Hippocampal formation (tissue), 2 donors: ENCODE results near the gene CAMTA1.

Experiments used
- DNase-seq, 2 donors: peaks; one replicate each; lab custom pipeline; 2025; lab: John Stamatoyannopoulos, UW

Gene CAMTA1

GRCh38 chr1:7339014-7339413 lies 553.8 kb downstream of the CAMTA1 start:
- DNase-seq, result no peak

- DNase-seq, result no peak
Observed at GRCh38 chr1:7339953-7340352, 554.7 kb downstream of the CAMTA1 start.

- DNase-seq, result peak in 1 of 2 donors; percentile 2
Observed at GRCh38 chr1:7341145-7341905, 556.1 kb downstream of the CAMTA1 start.

GRCh38 chr1:7343882-7344281 lies 558.6 kb downstream of the CAMTA1 start:
- DNase-seq, result no peak

- no peak for DNase-seq
Observed at GRCh38 chr1:7344299-7344698, 559.0 kb downstream of the CAMTA1 start.

GRCh38 chr1:7345516-7345915 lies 560.3 kb downstream of the CAMTA1 start:
- DNase-seq, result no peak

- no peak for DNase-seq
Observed at GRCh38 chr1:7346070-7346596, 560.9 kb downstream of the CAMTA1 start.

GRCh38 chr1:7346600-7347570 lies 561.6 kb downstream of the CAMTA1 start:
- DNase-seq, result no peak

- no peak for DNase-seq
Observed at GRCh38 chr1:7348073-7348472, 562.8 kb downstream of the CAMTA1 start.

- DNase-seq, result no peak
Observed at GRCh38 chr1:7348580-7348979, 563.3 kb downstream of the CAMTA1 start.

- no peak for DNase-seq
Observed at GRCh38 chr1:7350804-7351203, 565.5 kb downstream of the CAMTA1 start.

GRCh38 chr1:7351649-7352048 lies 566.4 kb downstream of the CAMTA1 start:
- DNase-seq, result no peak

GRCh38 chr1:7352364-7352763 lies 567.1 kb downstream of the CAMTA1 start:
- DNase-seq, result no peak

- no peak for DNase-seq
Observed at GRCh38 chr1:7352974-7353373, 567.7 kb downstream of the CAMTA1 start.

GRCh38 chr1:7355646-7356045 lies 570.4 kb downstream of the CAMTA1 start:
- no peak for DNase-seq

GRCh38 chr1:7356079-7356478 lies 570.8 kb downstream of the CAMTA1 start:
- no peak for DNase-seq

- DNase-seq, result no peak
Observed at GRCh38 chr1:7358425-7358824, 573.2 kb downstream of the CAMTA1 start.

- DNase-seq, result no peak
Observed at GRCh38 chr1:7360526-7360925, 575.3 kb downstream of the CAMTA1 start.

GRCh38 chr1:7362947-7363346 lies 577.7 kb downstream of the CAMTA1 start:
- DNase-seq, result no peak

GRCh38 chr1:7363450-7363849 lies 578.2 kb downstream of the CAMTA1 start:
- no peak for DNase-seq

- no peak for DNase-seq
Observed at GRCh38 chr1:7365706-7366105, 580.5 kb downstream of the CAMTA1 start.

- DNase-seq, result no peak
Observed at GRCh38 chr1:7366286-7366954, 581.2 kb downstream of the CAMTA1 start.
